SK-N-SH (cell line): ENCODE data around the gene CCDC122. TPM values are rescaled to one million over a fixed set of nuclear protein-coding genes. Genes with fewer than 3 reads are reported as not detected.

Source experiments
- ELF1 ChIP-seq: IDR thresholded peaks from 2 replicates; pipeline ENCODE4 v1.4.0; 2012
- EP300 ChIP-seq, 2 experiments: IDR thresholded peaks; 2 replicates each; pipeline versions ENCODE4 v1.4.0 to v1.6.1; 2012; ENCODE audit warnings: borderline replicate concordance in 1 of 2, low read depth in 1 of 2, low read length in 1 of 2
- EZH2phosphoT487 ChIP-seq: fragments of 200-600 bp; sonication (generic); IDR thresholded peaks from 2 replicates; pipeline ENCODE4 v1.6.1; 2017; ENCODE audit warnings: low read depth, mixed run types, mild to moderate bottlenecking, antibody characterized with exemption, moderate library complexity, borderline replicate concordance
- FOXM1 ChIP-seq: IDR thresholded peaks from 2 replicates; pipeline ENCODE4 v1.4.0; 2012; ENCODE audit warnings: low read depth, mild to moderate bottlenecking
- GABPA ChIP-seq: IDR thresholded peaks from 2 replicates; pipeline ENCODE4 v1.4.0; 2012; ENCODE audit warnings: low read depth, mild to moderate bottlenecking
- GATA2 ChIP-seq: sonication (generic); formaldehyde crosslinking; IDR thresholded peaks from 2 replicates; pipeline ENCODE4 v1.5.0; 2020; ENCODE audit warnings: mild to moderate bottlenecking, missing genetic modification reagents
- MAX ChIP-seq: IDR thresholded peaks from 2 replicates; pipeline ENCODE4 v1.4.0; 2012; ENCODE audit warnings: low read depth
- MEF2A ChIP-seq: IDR thresholded peaks from 2 replicates; pipeline ENCODE4 v1.4.0; 2012; ENCODE audit warnings: low read depth, borderline replicate concordance
- MXI1 ChIP-seq: IDR thresholded peaks from 2 replicates; pipeline ENCODE4 v1.6.1; 2012; ENCODE audit warnings: mild to moderate bottlenecking, low read depth, low read length, improper control_type of control experiment
- NFIC ChIP-seq: IDR thresholded peaks from 2 replicates; pipeline ENCODE4 v1.4.0; 2012; ENCODE audit warnings: borderline replicate concordance
- NRF1 ChIP-seq: IDR thresholded peaks from 2 replicates; pipeline ENCODE4 v1.6.1; 2012; ENCODE audit warnings: low read depth, mild to moderate bottlenecking, low read length
- POLR2AphosphoS5 ChIP-seq: IDR thresholded peaks from 2 replicates; pipeline ENCODE4 v1.6.1; 2012; ENCODE audit warnings: low read depth, low read length
- RAD21 ChIP-seq: IDR thresholded peaks from 2 replicates; pipeline ENCODE4 v1.6.1; 2012; ENCODE audit warnings: mild to moderate bottlenecking, low read length
- RCOR1 ChIP-seq: fragments of 150-350 bp; IDR thresholded peaks from 2 replicates; pipeline ENCODE4 v1.6.1; 2017; ENCODE audit warnings: antibody characterized with exemption, low read length
- RFX5 ChIP-seq: IDR thresholded peaks from 2 replicates; pipeline ENCODE4 v1.6.1; 2012; ENCODE audit warnings: mild to moderate bottlenecking, improper control_type of control experiment, low read length
- SIN3A ChIP-seq: IDR thresholded peaks from 2 replicates; pipeline ENCODE4 v1.6.1; 2012; ENCODE audit warnings: low read depth, mild to moderate bottlenecking, low read length, moderate library complexity, borderline replicate concordance
- TCF12 ChIP-seq: IDR thresholded peaks from 2 replicates; pipeline ENCODE4 v1.4.0; 2012
- TEAD4 ChIP-seq: IDR thresholded peaks from 2 replicates; pipeline ENCODE4 v1.4.0; 2012; ENCODE audit warnings: mild to moderate bottlenecking, borderline replicate concordance; ENCODE audit not compliant: insufficient read depth
- polyA plus RNA-seq, 3 experiments: library from polyadenylated mRNA; depleted of rRNA; stranded (reverse); fragments of >200 nt; gene quantifications; 2 replicates each; pipeline ENCODE4 v1.2.3, GENCODE V29; 2012
- TF ChIP-seq, protein P1 (sequence below): fragments of 200-600 bp; sonication (generic); IDR thresholded peaks from 2 replicates; pipeline ENCODE4 v1.6.1; 2017; ENCODE audit warnings: antibody characterized with exemption, mild to moderate bottlenecking, moderate library complexity
- TF ChIP-seq, protein P2 (sequence below): fragments of 150-350 bp; IDR thresholded peaks from 2 replicates; pipeline ENCODE4 v1.6.1; 2016; ENCODE audit warnings: mild to moderate bottlenecking, low read depth, low read length
- TF ChIP-seq, protein P3 (sequence below): IDR thresholded peaks from 2 replicates; pipeline ENCODE4 v1.6.1; 2012; ENCODE audit warnings: mild to moderate bottlenecking, low read depth, low read length, moderate library complexity
- TF ChIP-seq, protein P4 (sequence below): IDR thresholded peaks from 2 replicates; pipeline ENCODE4; 2012

Gene CCDC122
- polyA plus RNA-seq, 1 of the 3 experiments (the other 2 are of a cell fraction), result 1.4 TPM

DNA sequence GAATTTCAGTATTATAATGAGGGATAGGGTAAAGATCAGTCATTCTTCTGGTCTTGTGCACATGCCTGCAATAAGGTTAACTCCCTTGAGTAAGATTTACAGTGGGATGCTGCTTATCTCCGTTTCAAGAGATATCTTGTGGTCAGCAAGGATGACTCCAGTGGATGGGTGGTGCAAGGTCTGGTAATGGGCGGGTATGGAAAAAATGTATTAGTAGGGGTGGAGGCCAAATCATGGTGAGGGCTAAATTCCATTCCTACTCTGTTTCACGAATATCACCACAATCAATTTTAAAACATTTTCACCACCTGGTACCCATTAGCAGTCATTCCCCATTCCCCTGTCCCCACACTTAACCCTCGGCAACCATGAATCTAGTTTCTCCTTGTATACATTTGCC lies 40.6 kb downstream of the CCDC122 start (continued):
- TF ChIP-seq, protein P1, sequence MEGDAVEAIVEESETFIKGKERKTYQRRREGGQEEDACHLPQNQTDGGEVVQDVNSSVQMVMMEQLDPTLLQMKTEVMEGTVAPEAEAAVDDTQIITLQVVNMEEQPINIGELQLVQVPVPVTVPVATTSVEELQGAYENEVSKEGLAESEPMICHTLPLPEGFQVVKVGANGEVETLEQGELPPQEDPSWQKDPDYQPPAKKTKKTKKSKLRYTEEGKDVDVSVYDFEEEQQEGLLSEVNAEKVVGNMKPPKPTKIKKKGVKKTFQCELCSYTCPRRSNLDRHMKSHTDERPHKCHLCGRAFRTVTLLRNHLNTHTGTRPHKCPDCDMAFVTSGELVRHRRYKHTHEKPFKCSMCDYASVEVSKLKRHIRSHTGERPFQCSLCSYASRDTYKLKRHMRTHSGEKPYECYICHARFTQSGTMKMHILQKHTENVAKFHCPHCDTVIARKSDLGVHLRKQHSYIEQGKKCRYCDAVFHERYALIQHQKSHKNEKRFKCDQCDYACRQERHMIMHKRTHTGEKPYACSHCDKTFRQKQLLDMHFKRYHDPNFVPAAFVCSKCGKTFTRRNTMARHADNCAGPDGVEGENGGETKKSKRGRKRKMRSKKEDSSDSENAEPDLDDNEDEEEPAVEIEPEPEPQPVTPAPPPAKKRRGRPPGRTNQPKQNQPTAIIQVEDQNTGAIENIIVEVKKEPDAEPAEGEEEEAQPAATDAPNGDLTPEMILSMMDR, result no peak
- TF ChIP-seq FOXM1 (peak; percentile 35; the same call in 1 of the 2 replicates), EZH2phosphoT487 (no peak), GATA2 (CRISPR knock-in tag) (no peak), MXI1 (no peak), TEAD4 (peak; percentile 75), RAD21 (no peak), MEF2A (no peak), EP300 (IDR thresholded peaks at IDR 0.05; ENCODE audit: borderline replicate concordance in 1 of 2, low read depth in 1 of 2, low read length in 1 of 2) (peak in 1 of 2 experiments; percentile 74; a peak in 1 of 4 replicates), MAX (no peak), NRF1 (no peak), NFIC (peak; percentile 48), ELF1 (no peak), POLR2AphosphoS5 (peak; percentile 33; the same call in 1 of the 2 replicates), RFX5 (no peak), SIN3A (no peak), TCF12 (peak; percentile 79), GABPA (no peak), RCOR1 (no peak)
- TF ChIP-seq, protein P2, sequence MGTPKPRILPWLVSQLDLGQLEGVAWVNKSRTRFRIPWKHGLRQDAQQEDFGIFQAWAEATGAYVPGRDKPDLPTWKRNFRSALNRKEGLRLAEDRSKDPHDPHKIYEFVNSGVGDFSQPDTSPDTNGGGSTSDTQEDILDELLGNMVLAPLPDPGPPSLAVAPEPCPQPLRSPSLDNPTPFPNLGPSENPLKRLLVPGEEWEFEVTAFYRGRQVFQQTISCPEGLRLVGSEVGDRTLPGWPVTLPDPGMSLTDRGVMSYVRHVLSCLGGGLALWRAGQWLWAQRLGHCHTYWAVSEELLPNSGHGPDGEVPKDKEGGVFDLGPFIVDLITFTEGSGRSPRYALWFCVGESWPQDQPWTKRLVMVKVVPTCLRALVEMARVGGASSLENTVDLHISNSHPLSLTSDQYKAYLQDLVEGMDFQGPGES, result no peak
- TF ChIP-seq, protein P3, sequence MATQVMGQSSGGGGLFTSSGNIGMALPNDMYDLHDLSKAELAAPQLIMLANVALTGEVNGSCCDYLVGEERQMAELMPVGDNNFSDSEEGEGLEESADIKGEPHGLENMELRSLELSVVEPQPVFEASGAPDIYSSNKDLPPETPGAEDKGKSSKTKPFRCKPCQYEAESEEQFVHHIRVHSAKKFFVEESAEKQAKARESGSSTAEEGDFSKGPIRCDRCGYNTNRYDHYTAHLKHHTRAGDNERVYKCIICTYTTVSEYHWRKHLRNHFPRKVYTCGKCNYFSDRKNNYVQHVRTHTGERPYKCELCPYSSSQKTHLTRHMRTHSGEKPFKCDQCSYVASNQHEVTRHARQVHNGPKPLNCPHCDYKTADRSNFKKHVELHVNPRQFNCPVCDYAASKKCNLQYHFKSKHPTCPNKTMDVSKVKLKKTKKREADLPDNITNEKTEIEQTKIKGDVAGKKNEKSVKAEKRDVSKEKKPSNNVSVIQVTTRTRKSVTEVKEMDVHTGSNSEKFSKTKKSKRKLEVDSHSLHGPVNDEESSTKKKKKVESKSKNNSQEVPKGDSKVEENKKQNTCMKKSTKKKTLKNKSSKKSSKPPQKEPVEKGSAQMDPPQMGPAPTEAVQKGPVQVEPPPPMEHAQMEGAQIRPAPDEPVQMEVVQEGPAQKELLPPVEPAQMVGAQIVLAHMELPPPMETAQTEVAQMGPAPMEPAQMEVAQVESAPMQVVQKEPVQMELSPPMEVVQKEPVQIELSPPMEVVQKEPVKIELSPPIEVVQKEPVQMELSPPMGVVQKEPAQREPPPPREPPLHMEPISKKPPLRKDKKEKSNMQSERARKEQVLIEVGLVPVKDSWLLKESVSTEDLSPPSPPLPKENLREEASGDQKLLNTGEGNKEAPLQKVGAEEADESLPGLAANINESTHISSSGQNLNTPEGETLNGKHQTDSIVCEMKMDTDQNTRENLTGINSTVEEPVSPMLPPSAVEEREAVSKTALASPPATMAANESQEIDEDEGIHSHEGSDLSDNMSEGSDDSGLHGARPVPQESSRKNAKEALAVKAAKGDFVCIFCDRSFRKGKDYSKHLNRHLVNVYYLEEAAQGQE, result no peak
- TF ChIP-seq, protein P4, sequence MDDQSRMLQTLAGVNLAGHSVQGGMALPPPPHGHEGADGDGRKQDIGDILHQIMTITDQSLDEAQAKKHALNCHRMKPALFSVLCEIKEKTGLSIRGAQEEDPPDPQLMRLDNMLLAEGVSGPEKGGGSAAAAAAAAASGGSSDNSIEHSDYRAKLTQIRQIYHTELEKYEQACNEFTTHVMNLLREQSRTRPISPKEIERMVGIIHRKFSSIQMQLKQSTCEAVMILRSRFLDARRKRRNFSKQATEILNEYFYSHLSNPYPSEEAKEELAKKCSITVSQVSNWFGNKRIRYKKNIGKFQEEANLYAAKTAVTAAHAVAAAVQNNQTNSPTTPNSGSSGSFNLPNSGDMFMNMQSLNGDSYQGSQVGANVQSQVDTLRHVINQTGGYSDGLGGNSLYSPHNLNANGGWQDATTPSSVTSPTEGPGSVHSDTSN, result peak; percentile 55
